Adipose tissue (tissue), 3 donors: Measurements from ENCODE around the gene GOLT1A. TPM values are rescaled to one million over a fixed set of nuclear protein-coding genes. Genes with fewer than 3 reads are reported as not detected.

Source experiments
- H3K27ac ChIP-seq: one replicate; pipeline ENCODE4 v1.5.1; 2013; ENCODE audit warnings: low read depth, low read length
- WGBS, 3 donors: extraction: QIAGEN DNeasy Blood & Tissue Kit; methylation state at CpG; one replicate each; pipeline ENCODE4 v1.1.7; 2013; 5-methylcytosine and 5-hydroxymethylcytosine counted together
- polyA plus RNA-seq, 3 donors: library from polyadenylated mRNA; stranded (reverse); fragments of 200-250 nt; gene quantifications; one replicate each; pipeline ENCODE4 v1.2.3, GENCODE V29; 2013
- donor health status: healthy with polysubstance abuse.
- donor health status: Bipolar disorder and iron deficiency.
- donor health status: healthy.

Gene GOLT1A
- polyA plus RNA-seq, 3 donors, result 0.94 to 21.0 TPM; not detected in 1

- H3K27ac ChIP-seq, result no peak overlapping the region
- 84 to 89% (median 87%) methylated on average over 17 of the region's 17 CpGs for WGBS, 3 donors
These were observed 9.5 kb upstream of the GOLT1A start for GRCh38 chr1:204223129-204223860.

GRCh38 chr1:204222764-204223055 is 8.9 kb upstream of the GOLT1A start:
- H3K27ac ChIP-seq, result no peak overlapping the region
- WGBS, 3 donors, result 64 to 91% (median 74%) methylated on average over 3 of the region's 3 CpGs

GRCh38 chr1:204222006-204222763 is 8.4 kb upstream of the GOLT1A start:
- H3K27ac ChIP-seq, result no peak overlapping the region
- WGBS, 3 donors, result 79 to 91% (median 84%) methylated on average over 8 of the region's 8 CpGs

GRCh38 chr1:204221271-204221670 is 7.5 kb upstream of the GOLT1A start:
- no peak overlapping the region for H3K27ac ChIP-seq
- 85 to 92% (median 88%) methylated on average over 11 of the region's 11 CpGs for WGBS, 3 donors

DNA sequence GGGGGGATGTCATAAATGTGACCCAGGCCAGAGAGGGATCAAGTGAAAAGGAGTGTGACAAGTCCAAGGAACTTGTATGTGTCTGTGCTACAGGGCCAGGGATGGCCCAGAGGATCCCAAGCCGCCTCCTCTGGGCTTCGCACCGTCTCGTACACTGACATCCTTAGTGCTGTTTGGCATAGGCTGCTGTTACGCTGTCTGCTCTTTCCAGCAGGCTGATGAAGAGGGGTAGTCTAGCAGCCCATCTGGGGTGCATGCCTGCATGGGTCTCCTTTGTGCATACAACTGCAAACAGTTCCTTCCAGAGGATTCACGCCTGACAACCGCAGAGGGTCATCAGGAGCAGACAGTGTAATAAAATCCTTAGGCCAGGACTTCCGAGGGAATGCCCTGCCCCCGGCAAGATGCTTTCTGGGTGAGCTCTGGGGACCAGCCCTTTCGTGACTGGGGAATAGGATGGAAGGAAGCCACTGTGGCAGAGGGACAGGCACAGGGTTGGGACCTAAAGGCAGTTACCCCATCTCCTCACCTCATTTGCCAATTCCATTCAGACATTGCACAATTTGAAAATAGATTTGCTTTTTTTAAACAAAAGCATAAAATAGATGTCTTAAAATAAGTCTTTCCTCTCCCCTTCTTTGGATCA is 6.3 kb upstream of the GOLT1A start:
- 73 to 89% (median 81%) methylated on average over 10 of the region's 10 CpGs for WGBS, 3 donors
- H3K27ac ChIP-seq, result no peak overlapping the region

DNA sequence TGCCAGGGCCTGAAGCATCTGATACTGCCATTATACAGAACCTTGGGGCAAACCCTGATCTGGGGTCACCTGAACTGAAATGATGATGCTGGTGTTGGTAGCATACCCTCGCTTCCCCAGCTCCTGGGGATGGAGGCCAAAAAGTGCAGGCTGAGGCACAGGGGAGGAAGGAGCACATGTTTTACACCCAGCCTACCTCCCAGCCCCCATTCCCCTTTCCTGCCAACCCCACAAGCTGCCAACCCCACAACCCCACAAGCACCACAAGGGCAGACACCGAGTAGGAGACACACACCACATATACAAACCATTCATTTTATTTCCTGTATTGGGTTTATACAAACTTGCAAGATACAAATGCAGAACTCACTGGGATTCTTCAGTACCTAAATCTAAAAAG is 4.8 kb upstream of the GOLT1A start:
- WGBS, 3 donors, result 63 to 80% (median 65%) methylated on average over 2 of the region's 2 CpGs
- no peak overlapping the region for H3K27ac ChIP-seq

GRCh38 chr1:204217648-204218000 is 3.8 kb upstream of the GOLT1A start:
- no peak overlapping the region for H3K27ac ChIP-seq
- 59 to 69% (median 69%) methylated on average over 4 of the region's 4 CpGs for WGBS, 3 donors

DNA sequence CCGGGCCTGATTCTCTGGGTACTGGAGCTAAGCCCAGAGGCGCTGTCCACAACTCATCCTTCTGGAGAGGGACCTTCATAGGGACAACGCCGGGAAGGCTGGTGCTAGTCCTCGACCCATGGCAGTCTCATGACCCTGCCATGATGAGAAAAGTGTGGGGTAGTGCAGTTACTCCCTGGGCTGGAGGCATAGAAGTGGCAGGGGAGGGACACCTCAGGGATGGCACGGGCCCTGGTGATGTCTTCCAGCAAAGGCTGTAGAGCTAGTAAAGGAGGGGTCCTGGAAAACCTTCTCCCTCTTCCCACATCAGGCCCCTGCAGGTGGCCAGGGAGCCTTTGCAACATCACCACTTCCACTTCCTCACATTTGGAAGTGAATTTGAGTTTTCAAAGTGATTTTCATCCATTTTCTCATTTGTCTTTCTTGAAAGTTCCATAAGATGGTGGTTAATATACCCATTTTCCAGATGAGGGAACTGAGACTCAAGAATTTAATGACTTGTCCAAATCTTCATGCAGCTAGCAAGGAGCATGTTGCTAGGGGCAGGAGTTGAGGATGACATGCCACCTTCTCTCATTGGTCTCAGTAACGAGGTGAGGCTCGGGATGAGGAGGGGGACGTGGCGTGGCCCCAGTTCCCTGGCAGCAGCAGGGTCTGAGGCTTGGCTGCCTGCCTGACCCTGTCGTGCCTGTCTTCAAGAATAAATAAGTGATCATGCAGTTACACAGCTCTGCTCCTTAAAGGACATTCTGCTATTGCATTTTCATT is 3.3 kb upstream of the GOLT1A start:
- WGBS, 3 donors, result 85 to 89% (median 86%) methylated on average over 11 of the region's 11 CpGs
- H3K27ac ChIP-seq, result no peak overlapping the region

- no peak overlapping the region for H3K27ac ChIP-seq
- WGBS, 3 donors, result 82 to 86% (median 86%) methylated on average over 4 of the region's 4 CpGs
These were observed 2.4 kb upstream of the GOLT1A start for GRCh38 chr1:204216236-204216635.

- H3K27ac ChIP-seq, result no peak overlapping the region
- 85 to 96% (median 88%) methylated on average over 3 of the region's 3 CpGs for WGBS, 3 donors
These were observed 1.1 kb downstream of the GOLT1A start for GRCh38 chr1:204212715-204213114.

DNA sequence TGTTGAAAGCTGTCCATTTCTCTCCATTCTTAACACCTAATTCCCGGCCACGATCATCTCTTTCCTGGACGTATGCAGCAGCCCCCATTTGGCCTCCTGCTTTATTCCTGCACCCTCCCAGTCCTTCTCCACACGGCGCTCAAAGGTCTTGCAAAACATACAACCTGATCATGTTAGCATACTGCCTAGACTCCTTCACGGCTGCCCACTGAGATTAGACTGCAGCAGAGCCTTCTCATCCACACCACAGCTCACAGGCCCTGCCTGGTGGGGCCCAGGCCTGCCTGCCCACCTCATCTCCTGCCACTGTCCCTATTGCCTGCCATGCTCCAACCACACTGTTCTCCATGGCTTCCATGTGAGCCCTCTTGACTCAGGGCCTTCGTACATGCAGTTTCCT is 2.7 kb downstream of the GOLT1A start:
- WGBS, 3 donors, result 84 to 88% (median 88%) methylated on average over 7 of the region's 7 CpGs
- H3K27ac ChIP-seq, result no peak overlapping the region

GRCh38 chr1:204207136-204207616 is 6.6 kb downstream of the GOLT1A start:
- 10 to 22% (median 21%) methylated on average over 13 of the region's 13 CpGs for WGBS, 3 donors
- H3K27ac ChIP-seq, result no peak overlapping the region

GRCh38 chr1:204206121-204206520 is 7.7 kb downstream of the GOLT1A start:
- WGBS, 3 donors, result 51 to 60% (median 57%) methylated on average over 2 of the region's 2 CpGs
- no peak overlapping the region for H3K27ac ChIP-seq

GRCh38 chr1:204205486-204205885 is 8.3 kb downstream of the GOLT1A start:
- H3K27ac ChIP-seq, result no peak overlapping the region

GRCh38 chr1:204204944-204205343 is 8.8 kb downstream of the GOLT1A start:
- H3K27ac ChIP-seq, result no peak overlapping the region
- WGBS, 3 donors, result 88 to 92% (median 89%) methylated on average over 2 of the region's 2 CpGs

DNA sequence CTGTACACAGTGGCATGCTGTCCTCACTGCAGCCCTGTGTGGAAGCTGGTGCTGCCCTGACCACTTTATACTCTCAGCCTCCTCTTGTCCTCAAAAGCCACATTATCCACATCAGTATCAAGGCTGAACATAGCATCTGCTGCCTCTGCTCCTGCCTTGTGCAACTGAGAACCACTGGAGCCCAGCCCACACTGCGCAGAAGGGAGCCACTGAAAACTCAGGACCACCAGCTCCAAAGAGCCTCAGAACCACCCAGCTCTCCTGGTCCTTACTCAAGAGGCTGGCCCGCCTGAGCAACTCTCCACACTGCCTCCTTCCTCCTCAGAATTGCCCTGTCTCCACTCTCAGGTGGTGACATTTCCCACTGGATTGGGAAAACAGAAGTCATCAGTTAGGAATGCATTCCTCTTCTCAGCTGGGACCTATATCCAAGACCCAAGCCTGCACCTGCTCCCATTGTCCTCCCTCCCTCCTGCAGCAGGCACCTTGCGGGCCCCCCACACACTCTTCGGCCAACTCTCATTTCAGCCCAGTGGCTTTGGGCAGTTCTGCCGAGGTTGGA is 10.5 kb downstream of the GOLT1A start:
- H3K27ac ChIP-seq, result no peak overlapping the region
- 89 to 94% (median 92%) methylated on average over 5 of the region's 5 CpGs for WGBS, 3 donors

- WGBS, 3 donors, result 88 to 95% (median 91%) methylated on average over 4 of the region's 4 CpGs
These were observed 11.3 kb downstream of the GOLT1A start for GRCh38 chr1:204202481-204202880.

DNA sequence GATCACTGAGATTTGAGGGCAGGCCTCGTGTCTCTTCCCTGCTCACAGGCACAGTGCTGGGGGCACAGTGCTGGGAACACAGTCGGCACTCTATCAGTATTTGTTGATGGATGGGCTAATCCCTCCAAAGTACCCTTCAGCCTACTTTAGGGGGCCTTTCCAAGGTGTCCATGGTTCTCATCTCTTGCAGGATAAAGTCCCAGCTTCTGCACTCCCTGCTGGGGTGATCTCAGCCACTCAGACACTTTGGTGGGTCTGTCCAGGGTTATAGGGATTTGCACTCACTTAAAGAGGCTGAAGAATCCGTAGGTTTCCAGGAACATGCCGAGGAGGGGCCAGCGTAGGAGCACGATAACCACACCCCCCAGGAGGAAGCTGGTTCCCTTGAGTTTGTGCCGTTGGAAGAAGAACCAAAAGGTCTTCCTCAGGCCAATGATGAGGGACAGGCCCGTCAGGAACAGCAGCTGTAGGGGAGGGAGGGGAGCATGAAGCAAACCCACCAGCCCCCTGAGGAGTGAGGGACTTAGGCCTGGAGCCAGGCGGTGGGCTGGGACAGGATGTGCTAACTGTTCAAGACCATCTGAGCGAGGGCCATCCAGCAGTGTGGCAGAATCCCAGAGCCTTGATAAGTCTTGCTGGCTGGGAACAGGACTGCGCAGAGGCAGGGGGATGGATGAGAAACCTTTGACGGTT is 12.3 kb downstream of the GOLT1A start:
- H3K27ac ChIP-seq, result no peak overlapping the region
- 79 to 89% (median 80%) methylated on average over 12 of the region's 12 CpGs for WGBS, 3 donors

More at GRCh38 chr1:204202481-204202880, 11.3 kb downstream of the GOLT1A start:
- H3K27ac ChIP-seq, result no peak overlapping the region
